Measurements from ENCODE around the gene CADPS.

GRCh38 chr3:62827550-62827949 lies 47.7 kb downstream of the CADPS start:
- TF ChIP-seq CTCF (conservative IDR thresholded peaks at IDR 0.05; ENCODE audit: low read length) (no peak), EZH2phosphoT487 (IDR thresholded peaks at IDR 0.05; ENCODE audit: borderline replicate concordance, low read depth, low read length) (no peak)

Measured in OCI-LY7 (cell line).